HepG2 (cell line): Measurements from ENCODE around the gene SEC31A. TPM values are rescaled to one million over a fixed set of nuclear protein-coding genes. Genes with fewer than 3 reads are reported as not detected.

Experiments used
- BATF2 ChIP-seq: sonication (generic); formaldehyde crosslinking; IDR thresholded peaks from 2 replicates; pipeline ENCODE4 v1.8.0; 2022; ENCODE audit warnings: mild to moderate bottlenecking, missing genetic modification reagents, moderate library complexity
- ERF ChIP-seq: IDR thresholded peaks from 2 replicates; pipeline ENCODE4 v1.6.1; 2018; ENCODE audit warnings: missing biosample characterization, missing genetic modification reagents
- HNF1A ChIP-seq, 2 experiments: sonication (generic) in 1 of 2; formaldehyde crosslinking in 1 of 2; IDR thresholded peaks; 2 replicates each; pipeline versions ENCODE4 v1.4.0 to v1.6.1; 2016 to 2020; ENCODE audit warnings: borderline replicate concordance in 1 of 2, low read depth in 1 of 2, mild to moderate bottlenecking in 1 of 2, missing genetic modification reagents in 1 of 2
- JUN ChIP-seq: sonication (generic); formaldehyde crosslinking; IDR thresholded peaks from 2 replicates; pipeline ENCODE4 v1.4.0; 2020; ENCODE audit warnings: mild to moderate bottlenecking, missing genetic modification reagents
- KDM1A ChIP-seq: IDR thresholded peaks from 2 replicates; pipeline ENCODE4 v1.6.1; 2016; ENCODE audit warnings: missing compliant biosample characterization
- KDM5A ChIP-seq: fragments of 200-600 bp; sonication (generic); IDR thresholded peaks from 2 replicates; pipeline ENCODE4 v1.7.0; 2018; ENCODE audit warnings: antibody characterized with exemption, mild to moderate bottlenecking, low read length, borderline replicate concordance
- SNAI1 ChIP-seq: sonication (generic); formaldehyde crosslinking; IDR thresholded peaks from 2 replicates; pipeline ENCODE4 v1.5.0; 2020; ENCODE audit warnings: mild to moderate bottlenecking, missing genetic modification reagents, borderline replicate concordance
- ZNF766 ChIP-seq: sonication (generic); formaldehyde crosslinking; IDR thresholded peaks from 2 replicates; pipeline ENCODE4 v1.5.0; 2020; ENCODE audit warnings: missing genetic modification reagents, borderline replicate concordance
- ZNF788 ChIP-seq: sonication (generic); formaldehyde crosslinking; IDR thresholded peaks from 2 replicates; pipeline ENCODE4 v1.5.0; 2020; ENCODE audit warnings: mild to moderate bottlenecking, missing genetic modification reagents, borderline replicate concordance
- polyA plus RNA-seq, 8 experiments: library from polyadenylated mRNA; depleted of rRNA in 3 of 8; stranded (reverse) in 7 of 8; unstranded in 1 of 8; fragments of >200 nt; fragmentation: Illumina TruSeq in 4 of 8; extraction: Trizol in 4 of 8; gene quantifications; 2 replicates each; pipeline versions ENCODE4 v1.2.1 to v1.2.3, GENCODE V29; 2011 to 2016; ENCODE audit warnings: low read depth in 4 of 8, missing spikeins in 1 of 8, mixed read lengths in 1 of 8; ENCODE audit not compliant: insufficient read depth in 1 of 8
- total RNA-seq, 5 experiments: library from RNA; depleted of rRNA; stranded (reverse); fragments of >200 nt; fragmentation: Illumina TruSeq; extraction: Trizol; gene quantifications; 2 replicates each; pipeline ENCODE4 v1.2.3, GENCODE V29; 2016; ENCODE audit warnings: low read depth in 1 of 5
- TF ChIP-seq, protein P1 (sequence below): sonication (generic); formaldehyde crosslinking; IDR thresholded peaks from 2 replicates; pipeline ENCODE4 v1.8.0; 2022; ENCODE audit warnings: mild to moderate bottlenecking, missing genetic modification reagents; ENCODE audit not compliant: insufficient replicate concordance
- TF ChIP-seq, protein P2 (sequence below): sonication (generic); formaldehyde crosslinking; IDR thresholded peaks from 2 replicates; pipeline ENCODE4 v1.5.1; 2020; ENCODE audit warnings: missing genetic modification reagents, mild to moderate bottlenecking, borderline replicate concordance

SEC31A gene
- total and polyA plus RNA-seq, 2 of the 13 experiments (the other 11 are each of a cell fraction or from before 2014, with no cell fraction given): 231 to 435 TPM

DNA sequence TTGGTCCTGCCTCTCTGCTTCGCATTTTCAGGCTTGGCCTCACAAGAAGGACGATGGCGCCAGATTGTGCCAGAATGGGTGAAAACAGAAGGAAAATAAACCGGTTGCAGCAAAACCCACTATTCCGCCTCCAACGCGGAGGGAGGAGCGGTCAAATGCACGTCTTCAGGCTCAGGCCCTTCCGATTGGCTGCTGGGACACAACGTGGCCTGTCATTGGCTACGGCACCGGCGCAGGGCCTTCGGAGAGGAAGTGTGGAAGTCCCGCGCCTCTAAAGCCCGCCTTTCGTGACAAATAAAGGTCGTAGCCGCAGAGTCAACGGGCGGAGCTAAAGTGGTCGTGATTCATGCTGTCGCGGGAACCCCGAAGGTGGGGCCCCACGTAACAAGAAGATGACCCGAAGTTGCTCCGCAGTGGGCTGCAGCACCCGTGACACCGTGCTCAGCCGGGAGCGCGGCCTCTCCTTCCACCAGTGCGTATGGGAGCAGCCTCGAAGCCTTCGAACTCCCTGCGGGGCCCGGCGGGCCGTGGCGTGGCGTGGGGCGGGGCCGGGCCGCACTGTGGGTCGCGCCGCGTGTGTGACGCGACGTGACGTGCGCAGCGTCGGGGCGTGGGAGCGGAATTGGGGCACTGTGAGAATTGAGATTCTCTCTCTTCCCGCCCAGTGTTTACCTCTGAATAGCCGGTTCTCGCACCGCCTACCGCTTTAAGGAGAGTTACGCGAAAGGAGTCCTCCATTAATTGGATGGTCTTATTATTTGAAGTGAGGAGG is 9.6 kb upstream of the SEC31A start, which contains the start of gene THAP9 (continued):
- TF ChIP-seq HNF1A (IDR thresholded peaks at IDR 0.05; ENCODE audit: low read depth) (no peak), HNF1A (CRISPR knock-in tag; IDR thresholded peaks at IDR 0.05; ENCODE audit: borderline replicate concordance) (peak; percentile 47; the same call in 1 of the 2 replicates), JUN (CRISPR knock-in tag) (no peak), KDM1A (CRISPR knock-in tag) (peak; percentile 34; the same call in 1 of the 2 replicates), ZNF766 (CRISPR knock-in tag) (peak; percentile 93), SNAI1 (CRISPR knock-in tag) (no peak), BATF2 (peak; percentile 76; the same call in 1 of the 2 replicates), ZNF788 (CRISPR knock-in tag) (peak; percentile 50; the same call in 1 of the 2 replicates), KDM5A (peak; percentile 69), ERF (CRISPR knock-in tag) (peak; percentile 39; the same call in 1 of the 2 replicates)
- TF ChIP-seq, protein P1, sequence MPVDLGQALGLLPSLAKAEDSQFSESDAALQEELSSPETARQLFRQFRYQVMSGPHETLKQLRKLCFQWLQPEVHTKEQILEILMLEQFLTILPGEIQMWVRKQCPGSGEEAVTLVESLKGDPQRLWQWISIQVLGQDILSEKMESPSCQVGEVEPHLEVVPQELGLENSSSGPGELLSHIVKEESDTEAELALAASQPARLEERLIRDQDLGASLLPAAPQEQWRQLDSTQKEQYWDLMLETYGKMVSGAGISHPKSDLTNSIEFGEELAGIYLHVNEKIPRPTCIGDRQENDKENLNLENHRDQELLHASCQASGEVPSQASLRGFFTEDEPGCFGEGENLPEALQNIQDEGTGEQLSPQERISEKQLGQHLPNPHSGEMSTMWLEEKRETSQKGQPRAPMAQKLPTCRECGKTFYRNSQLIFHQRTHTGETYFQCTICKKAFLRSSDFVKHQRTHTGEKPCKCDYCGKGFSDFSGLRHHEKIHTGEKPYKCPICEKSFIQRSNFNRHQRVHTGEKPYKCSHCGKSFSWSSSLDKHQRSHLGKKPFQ: no peak
- TF ChIP-seq, protein P2, sequence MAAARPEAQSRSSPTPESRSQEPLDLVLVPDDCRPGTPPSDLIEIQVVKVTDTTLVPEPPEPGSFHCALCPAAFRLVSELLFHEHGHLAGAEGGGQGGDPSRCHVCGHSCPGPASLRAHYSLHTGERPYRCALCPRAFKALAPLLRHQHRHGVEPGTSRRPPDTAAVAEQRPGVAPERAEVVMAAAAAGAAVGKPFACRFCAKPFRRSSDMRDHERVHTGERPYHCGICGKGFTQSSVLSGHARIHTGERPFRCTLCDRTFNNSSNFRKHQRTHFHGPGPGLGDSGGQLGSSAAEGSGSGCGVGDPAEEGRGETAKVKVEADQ (CRISPR knock-in tag): peak; percentile 89; the same call in 1 of the 2 replicates
